GM18526 (cell line): ENCODE data around the gene INO80.

Source experiments
- POLR2A ChIP-seq: IDR thresholded peaks from 3 replicates; pipeline ENCODE4 v1.6.1; 2011; ENCODE audit not compliant: insufficient read length; ENCODE audit errors: extremely low read depth

INO80 gene

DNA sequence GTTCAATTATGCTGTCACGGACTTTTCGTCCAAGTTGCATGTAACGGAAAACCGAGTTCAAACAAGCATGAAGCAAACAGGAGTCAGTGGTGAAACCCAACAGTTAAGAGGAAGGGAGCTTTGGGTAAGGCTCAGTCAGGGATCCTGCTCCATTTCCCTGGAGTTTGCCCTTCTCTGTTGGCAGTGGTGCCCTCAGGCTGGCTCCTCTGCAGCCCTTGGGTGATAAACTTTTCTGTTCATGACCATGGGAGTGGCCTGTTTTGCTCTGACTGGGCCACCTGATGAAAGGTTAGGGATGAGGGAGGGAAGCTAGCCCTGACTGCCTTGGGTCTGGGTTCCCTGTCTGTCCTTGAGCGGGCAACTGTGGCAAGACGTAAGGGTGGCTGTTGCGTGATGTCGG is 146.7 kb downstream of the INO80 start:
- TF ChIP-seq POLR2A, result no peak

DNA sequence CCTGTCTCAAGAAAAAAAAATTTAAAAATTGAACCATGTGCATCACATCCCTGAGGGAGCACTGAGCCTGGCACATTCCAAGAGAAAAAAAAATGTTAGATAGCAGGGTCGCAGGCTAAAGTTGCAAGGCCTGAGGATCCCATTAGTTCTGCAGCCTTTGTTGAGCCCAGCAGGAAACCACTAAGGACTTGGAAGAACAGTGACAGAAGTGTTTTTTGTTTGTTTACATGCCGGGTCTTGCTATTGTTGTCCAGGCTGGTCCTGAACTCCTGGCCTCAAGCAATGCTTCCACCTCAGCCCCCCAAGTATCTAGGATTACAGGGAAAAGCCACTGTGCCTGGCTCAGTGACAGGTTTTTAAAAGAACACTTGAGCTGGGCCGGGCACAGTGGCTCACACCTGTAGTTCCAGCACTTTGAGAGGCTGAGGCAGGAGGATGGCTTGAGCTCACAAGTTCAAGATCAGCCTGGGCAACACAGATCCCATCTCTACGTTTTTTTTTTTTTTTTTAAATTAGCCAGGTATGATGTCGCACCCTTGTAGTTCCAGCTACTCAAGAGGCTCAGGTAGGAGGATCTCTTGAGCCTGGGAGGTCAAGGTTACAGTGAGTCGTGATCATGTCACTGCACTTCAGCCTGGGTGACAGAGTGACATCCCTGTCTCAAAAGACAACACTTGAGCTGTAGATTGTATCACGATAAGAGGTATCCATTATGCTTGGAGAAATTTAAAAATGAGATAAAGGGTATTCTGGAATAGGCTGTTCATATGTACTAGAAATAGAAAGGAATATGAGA is 147.6 kb downstream of the INO80 start:
- TF ChIP-seq POLR2A, result no peak

- TF ChIP-seq POLR2A, result no peak
Measured at GRCh38 chr15:40964634-40965033, 151.4 kb downstream of the INO80 start.

GRCh38 chr15:40964006-40964405 is 152.1 kb downstream of the INO80 start:
- no peak for TF ChIP-seq POLR2A

DNA sequence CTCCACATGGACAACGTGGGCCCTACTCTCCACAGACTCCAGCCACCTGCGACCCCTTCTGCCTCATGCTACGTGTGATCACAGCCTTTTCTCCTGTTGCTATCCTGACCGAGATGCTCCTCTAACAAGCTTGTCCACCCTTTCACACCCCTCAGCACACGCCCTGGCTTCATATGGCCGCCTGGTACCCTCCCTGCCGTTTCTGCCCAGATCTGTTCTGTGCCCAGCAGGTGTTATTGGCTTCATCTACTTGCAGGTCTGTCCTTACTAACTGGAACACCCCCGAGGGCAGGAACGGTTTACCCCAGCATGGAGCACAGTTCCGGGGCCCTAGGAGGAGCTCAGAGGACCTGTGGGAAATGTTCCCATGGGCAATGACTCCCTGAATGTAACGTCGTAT is 152.9 kb downstream of the INO80 start:
- no peak for TF ChIP-seq POLR2A

GRCh38 chr15:40960925-40961324 is 155.2 kb downstream of the INO80 start:
- no peak for TF ChIP-seq POLR2A

DNA sequence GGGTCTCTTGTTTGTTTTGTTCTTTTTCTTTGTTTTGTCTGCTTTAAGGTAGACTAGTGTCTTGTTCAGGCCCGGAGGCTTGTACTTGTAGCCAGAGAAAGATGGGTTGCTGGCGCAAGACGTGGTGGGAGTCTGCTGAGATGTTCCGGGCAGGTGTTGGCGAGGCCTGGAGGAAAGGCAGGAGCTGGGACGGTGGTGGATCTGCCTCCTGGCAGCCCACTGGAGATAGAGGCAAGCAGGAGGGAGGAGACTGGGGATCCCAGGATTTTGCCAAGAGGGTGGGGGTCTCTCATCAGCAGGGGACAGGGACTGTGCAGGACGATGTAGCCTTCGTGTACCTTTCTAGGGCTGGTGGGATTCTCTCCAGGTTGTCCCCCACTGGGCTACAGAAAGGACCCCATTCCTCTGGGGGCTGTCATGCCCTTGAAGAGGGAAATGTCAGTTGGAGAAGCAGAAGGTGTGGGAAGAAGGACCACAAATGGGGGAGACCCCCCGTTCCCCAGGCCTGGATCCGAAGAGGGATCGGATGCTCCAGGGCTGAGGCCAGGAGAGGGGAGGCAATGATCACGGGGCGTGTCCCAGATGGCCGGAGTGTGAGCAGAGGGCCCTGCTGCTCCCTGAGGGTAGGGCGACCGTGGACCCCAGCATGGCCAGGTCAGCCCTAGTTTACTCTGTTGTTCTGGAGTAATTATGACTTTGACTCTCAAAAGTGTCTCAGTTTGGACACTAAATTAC is 155.8 kb downstream of the INO80 start:
- TF ChIP-seq POLR2A, result no peak

GRCh38 chr15:40959331-40960141 is 156.5 kb downstream of the INO80 start:
- no peak for TF ChIP-seq POLR2A

GRCh38 chr15:40958723-40959122 is 157.4 kb downstream of the INO80 start:
- no peak for TF ChIP-seq POLR2A

GRCh38 chr15:40958146-40958545 is 157.9 kb downstream of the INO80 start:
- no peak for TF ChIP-seq POLR2A

DNA sequence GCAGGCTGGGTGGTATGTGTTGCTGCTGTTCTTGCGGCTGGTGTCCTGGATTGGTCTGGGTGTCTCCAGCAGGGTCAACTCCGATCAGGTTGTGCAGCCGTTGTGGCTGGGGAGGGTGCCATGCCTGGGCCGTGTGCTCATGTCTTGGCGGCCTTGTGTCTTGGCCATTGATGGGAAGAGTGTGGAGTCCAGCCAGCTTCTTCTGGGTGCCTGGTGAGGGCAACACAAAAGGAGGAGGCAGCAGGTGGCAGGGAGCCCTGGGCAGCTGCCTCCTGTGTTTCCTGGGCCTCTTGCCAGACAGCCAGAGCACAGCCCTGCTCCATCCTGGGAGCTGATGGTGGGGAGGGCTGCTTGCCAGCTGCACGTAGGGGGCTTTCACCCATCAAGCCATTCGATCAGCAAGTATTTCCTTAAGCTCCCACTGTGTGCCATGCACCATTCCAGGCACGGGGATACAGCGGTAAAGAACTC is 158.5 kb downstream of the INO80 start:
- TF ChIP-seq POLR2A, result no peak

GRCh38 chr15:40957041-40957555 is 159.0 kb downstream of the INO80 start:
- no peak for TF ChIP-seq POLR2A

- TF ChIP-seq POLR2A, result no peak
Measured at GRCh38 chr15:40956541-40956982, 159.5 kb downstream of the INO80 start.

DNA sequence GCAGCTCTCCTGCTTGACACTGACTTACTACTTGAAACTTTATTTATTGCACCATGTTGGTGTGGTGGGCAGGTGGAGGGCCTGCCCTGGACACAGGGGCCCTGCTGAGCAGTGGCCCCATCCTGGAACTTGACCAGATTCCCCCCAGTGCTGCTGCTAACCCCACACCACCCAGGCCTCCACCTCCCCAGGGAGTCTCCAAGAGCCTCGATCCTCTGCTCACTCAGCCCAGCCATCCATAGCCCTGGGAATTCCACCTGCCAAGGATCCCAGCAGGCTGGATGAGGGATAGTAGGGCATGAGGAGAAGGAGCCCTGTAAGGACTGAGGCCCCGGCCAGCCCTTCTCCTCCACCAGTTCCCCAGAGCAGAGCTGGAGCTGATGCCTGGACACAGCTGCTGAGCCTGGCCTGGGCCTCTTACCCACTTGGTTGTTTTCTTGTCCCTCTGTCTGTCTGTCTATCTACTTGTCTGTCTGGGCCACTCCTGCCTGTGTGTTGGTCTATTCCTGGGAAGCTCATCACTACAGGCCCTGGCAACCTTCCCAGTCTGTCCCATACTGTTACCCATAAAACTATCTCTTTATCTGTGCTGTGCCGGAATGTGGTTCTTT is 160.0 kb downstream of the INO80 start:
- no peak for TF ChIP-seq POLR2A
